Activated CD8-positive, alpha-beta memory T cell treated with anti-CD3 and anti-CD28 coated beads, Interleukin-2, amount 50 U/mL, for 4 hours (primary cell): Measurements from ENCODE around the gene PRPH2.

Source experiments
- DNase-seq: peaks from one replicate; pipeline ENCODE4 v3.0.0-alpha.2; 2020

Gene PRPH2

GRCh38 chr6:42722497-42722896 lies at the start of gene PRPH2:
Gene PRPH2 (minus strand): TSS chr6:42722597. CDS start chr6:42722334, 263 bp downstream.
- DNase-seq, result no peak

GRCh38 chr6:42771741-42772100 lies 49.3 kb upstream of the PRPH2 start:
- no peak for DNase-seq

- no peak for DNase-seq
Measured at GRCh38 chr6:42769836-42770235, 47.4 kb upstream of the PRPH2 start.

GRCh38 chr6:42769051-42769450 lies 46.7 kb upstream of the PRPH2 start:
- no peak for DNase-seq

GRCh38 chr6:42766163-42766670 lies 43.8 kb upstream of the PRPH2 start:
- DNase-seq, result no peak

- no peak for DNase-seq
Measured at GRCh38 chr6:42764911-42765648, 42.7 kb upstream of the PRPH2 start.

GRCh38 chr6:42762950-42763349 lies 40.6 kb upstream of the PRPH2 start:
- DNase-seq, result no peak

- DNase-seq, result no peak
Measured at GRCh38 chr6:42762426-42762859, 40.0 kb upstream of the PRPH2 start.

- no peak for DNase-seq
Measured at GRCh38 chr6:42761287-42762067, 39.1 kb upstream of the PRPH2 start.

- no peak for DNase-seq
Measured at GRCh38 chr6:42758756-42759430, 36.5 kb upstream of the PRPH2 start.

GRCh38 chr6:42756722-42757121 lies 34.3 kb upstream of the PRPH2 start:
- no peak for DNase-seq

- DNase-seq, result no peak
Measured at GRCh38 chr6:42754759-42755158, 32.4 kb upstream of the PRPH2 start.

GRCh38 chr6:42751055-42751454 lies 28.7 kb upstream of the PRPH2 start:
- DNase-seq, result no peak

GRCh38 chr6:42748203-42748898 lies 26.0 kb upstream of the PRPH2 start:
- DNase-seq, result no peak

- peak; percentile 70 for DNase-seq
Measured at GRCh38 chr6:42746463-42747391, 24.3 kb upstream of the PRPH2 start.

GRCh38 chr6:42745640-42746462 lies 23.5 kb upstream of the PRPH2 start, which contains the start of gene TBCC:
Gene TBCC (minus strand): TSS chr6:42746103. CDS start chr6:42746073, 30 bp downstream.
- peak; percentile 87 for DNase-seq

GRCh38 chr6:42745083-42745639 lies 22.8 kb upstream of the PRPH2 start:
- no peak for DNase-seq

- no peak for DNase-seq
Measured at GRCh38 chr6:42744351-42744893, 22.0 kb upstream of the PRPH2 start.

- no peak for DNase-seq
Measured at GRCh38 chr6:42742116-42742894, 19.9 kb upstream of the PRPH2 start.
